G401.6 (cell line): ENCODE data around the gene ICAM4.
"Not testable (repeated sequence)": the region's sequence is repeated elsewhere in the genome, so short reads cannot be mapped to it uniquely, and the experiment has no call there.

Experiments used
- FAIRE-seq: peaks from 2 replicates; lab custom pipeline; 2012; peaks lifted over from hg19 to GRCh38; lab: Jason Lieb, UNC

ICAM4 gene

DNA sequence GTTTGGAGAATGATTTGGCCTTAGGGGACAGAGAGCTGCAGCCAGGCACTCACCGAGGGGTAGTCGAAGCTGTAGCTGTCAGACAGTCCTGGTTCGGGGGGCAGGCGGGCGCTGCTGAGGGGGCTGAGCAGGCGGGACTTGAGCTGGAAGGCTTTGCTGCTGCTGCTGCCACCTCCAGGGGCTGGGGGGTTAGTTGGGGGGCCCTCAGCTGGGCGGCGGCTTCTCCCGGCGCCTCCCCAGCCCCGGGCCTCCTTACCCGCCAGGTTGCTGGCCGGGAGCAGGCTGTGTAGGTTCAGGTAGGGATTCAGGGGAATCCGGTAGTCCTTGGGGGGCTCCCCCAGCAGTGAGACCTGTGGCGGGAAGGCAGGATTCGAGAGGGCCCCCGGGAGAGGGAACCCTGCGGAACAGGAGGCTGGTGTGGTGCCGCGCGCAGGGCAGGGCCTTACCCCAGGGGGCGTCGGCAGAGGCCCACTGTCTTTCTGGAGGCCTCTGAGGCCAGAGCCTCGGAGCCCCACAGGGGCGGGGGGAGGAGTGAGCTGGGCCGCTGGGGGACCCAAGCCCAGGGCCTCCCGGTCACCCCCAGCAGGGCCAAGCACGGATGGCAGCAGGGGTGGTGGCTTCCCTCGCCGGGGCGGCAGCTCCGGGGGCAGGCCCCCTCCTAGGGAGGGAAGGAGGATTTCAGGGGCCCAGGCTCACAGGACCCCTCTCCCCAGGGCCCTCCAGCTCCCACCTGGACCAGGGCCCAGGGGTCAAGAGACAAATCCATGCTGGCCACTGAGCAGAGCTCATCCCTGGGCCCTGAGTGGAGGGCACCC, 34.1 kb downstream of the ICAM4 start:
- FAIRE-seq, result no peak

DNA sequence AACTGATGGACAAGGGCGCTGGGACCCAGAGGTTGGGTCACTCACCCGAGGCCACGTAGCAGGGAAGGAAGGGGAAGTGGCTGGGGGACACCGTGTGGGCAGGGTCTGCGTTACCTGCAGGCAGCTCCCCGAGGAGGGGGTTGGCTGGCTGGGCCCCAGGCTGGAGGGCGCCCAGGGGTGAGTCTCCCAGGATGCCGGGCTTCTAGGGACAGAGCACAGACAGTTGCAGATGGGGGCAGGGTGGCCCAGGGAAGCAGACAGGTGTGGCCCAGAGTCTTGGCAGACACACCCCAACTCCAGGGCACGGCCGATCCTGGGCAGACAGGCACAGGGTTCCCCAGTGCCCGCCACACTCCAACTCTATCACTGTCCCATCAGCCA, 34.7 kb downstream of the ICAM4 start:
- no peak for FAIRE-seq

DNA sequence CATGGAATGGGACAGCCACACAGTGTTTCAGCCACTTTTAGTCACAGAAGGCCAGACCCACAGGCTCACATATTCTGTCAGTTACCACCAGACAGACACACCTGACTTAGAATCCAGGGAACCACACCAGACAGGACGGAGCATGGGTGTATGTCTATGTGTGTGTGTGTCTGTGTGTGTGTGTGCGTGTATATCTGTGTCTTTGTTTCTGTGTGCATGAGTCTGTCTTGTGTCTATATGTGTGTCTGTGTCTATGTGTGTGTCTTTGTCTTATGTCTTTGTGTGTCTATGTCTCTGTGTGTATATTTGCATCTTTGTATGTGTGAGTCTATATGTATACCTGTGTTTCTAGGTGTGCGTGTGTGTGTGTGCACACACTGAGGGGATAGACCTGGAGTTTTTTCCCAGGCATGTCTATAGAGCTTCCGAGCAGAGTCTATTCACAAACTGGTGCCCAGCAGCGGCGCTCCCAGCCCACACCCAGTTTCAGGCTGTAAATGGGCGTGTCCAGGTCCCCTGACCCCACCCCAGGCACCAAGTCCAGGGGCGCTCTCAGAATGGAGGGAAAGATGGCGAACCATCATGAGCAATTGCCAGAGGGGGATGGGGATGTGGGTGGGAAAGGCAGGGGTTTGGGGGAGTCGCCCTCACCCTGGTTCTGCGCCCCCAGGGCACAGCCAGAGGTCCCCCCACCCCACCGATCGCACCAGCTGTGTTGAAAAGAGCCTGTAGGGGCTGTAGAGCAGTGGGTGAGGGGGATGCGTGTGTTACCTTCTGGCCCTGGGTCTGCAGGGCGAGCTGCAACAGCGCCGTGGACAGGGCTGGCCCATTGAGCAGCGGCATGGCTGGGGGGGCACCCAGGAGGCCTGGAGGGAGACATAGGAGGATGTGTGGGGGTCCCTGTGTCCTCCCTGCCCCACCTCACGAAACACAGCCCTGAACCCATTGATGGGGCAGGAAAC, 35.4 kb downstream of the ICAM4 start:
- no peak for FAIRE-seq

DNA sequence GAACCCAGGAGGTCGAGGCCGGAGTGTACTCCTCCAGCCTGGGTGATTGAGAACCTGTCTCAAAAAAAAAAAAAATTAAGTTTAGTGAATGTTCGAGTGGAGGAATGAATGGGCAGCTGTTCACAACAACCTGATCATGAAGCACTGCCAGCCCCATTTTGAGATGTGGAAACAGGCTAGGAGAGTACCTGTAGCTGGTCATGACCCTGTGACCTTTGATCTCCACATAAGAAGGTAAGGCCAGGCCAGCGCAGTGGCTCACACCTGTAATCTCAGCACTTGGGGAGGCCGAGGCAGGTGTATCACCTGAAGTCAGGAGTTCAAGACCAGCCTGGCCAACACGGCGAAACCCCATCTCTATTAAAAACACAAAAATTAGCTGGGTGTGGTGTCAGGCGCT, 39.0 kb downstream of the ICAM4 start:
- FAIRE-seq, result no peak

DNA sequence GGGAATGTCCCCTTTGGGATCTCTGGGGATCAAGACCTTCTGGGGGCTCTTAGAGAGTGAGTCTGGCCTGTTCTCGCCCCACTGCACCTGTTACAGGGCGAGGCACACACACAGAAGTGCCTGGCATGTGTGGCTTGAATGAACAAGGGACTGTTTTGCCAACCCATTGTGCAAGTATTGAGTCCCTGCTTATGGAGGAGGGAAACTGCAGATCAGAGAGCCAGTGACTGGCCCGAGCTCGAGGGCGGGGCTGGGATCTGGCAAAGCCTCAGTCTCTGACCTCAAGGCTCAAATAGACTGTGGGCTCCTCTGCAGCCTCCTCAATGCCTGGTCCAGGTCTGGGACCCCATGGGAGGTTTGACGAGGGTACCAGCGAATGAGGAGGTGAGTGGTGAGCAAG, 41.0 kb downstream of the ICAM4 start:
- FAIRE-seq, result no peak

DNA sequence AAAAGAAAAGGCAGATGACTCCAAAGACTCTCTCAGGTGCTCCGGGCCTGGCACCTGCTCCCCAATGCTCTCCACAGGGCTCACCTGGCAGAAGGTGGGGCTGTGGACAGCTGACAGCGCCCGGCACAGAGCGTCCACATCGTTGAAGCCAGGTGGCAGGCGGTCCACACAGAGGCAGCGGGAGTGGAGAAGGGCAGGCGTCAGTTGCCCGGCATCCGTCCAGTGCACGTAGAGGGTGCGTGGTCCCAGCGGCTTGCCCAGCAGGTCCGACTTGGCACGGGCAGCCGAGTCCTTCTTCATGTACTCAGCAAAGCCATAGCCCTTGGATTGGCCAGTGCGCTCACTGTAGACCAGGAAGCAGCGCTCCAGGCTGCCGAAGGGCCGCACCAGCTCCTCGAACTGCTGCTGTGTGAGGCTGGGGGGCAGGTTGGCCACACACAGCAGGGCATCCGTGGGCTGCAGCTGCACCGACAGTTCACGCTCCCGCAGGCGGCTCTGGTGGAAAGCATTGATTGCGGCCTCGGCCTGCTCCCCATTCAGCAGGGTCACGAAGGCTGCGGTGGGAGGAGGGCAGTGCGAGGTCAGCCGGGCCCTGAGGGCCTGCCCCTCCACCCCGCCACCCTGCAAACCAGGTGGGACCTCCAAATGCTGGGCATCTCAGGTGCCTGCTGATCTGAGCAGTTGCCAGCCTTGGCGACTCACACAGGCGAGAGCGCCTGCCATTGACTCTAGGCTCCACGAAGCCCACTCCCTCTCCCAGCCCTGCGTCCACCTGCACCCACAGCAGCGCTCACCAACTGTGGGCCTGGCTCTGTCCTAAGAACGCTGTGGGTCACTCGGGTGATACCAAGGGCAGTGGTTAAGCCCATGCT, 42.0 kb downstream of the ICAM4 start:
- no peak for FAIRE-seq

DNA sequence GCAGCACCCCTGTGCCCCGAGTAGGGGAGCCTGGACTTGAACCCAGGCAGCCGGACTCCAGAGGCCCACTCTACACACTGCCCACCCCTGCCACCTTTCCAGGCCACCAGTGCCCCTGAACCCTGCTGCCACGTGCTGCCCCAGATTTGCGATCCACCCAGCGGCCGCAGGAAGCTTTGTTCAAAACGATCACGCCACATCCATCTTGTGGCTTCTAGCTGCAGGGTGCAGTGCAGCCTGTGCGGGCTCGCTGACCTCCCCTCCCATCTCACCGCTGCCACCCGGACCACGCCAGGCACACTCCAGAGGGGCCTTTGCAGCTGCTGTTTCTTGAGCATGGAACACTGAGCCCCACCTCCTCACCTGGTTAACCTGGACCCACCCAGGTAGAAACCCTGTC, 42.8 kb downstream of the ICAM4 start:
- FAIRE-seq, result no peak

DNA sequence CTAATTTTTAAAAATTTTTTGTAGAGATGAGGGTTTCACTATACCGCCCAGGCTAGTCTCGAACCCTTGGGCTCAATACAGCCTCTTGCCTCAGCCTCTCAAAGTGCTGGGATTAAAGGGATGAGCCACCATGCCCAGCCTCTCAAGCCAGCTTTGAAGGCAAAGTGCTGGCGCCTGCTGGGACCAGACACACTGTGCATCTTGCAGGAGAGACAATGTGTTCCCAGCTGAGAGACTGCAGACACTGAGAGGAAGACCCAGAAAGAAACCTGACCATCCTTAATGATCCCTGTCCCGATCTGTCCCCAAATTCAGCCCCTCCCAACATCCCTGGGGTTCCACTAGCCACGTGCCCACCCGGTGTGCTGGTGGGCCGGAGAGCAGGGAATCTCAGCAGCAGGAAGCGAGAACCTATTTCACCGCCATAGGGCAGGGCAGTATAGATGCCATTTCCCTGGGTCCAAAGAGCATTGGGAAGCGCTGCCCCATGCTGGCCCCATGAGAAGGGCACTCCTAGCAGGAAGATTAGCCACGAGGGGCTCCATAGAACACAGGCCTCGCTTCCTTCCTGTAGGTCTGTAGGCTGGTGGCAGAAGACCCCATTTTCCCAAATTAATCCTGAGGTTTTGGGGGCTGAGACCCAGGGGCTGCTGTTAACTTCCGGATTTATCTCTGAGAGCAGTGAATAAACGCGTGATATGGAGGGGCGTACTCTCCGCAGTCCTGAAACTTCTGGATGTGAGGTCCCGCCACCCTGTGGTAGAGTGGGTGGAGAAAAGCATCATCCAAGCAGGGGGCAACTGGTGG, 45.6 kb downstream of the ICAM4 start:
- FAIRE-seq, result no peak

DNA sequence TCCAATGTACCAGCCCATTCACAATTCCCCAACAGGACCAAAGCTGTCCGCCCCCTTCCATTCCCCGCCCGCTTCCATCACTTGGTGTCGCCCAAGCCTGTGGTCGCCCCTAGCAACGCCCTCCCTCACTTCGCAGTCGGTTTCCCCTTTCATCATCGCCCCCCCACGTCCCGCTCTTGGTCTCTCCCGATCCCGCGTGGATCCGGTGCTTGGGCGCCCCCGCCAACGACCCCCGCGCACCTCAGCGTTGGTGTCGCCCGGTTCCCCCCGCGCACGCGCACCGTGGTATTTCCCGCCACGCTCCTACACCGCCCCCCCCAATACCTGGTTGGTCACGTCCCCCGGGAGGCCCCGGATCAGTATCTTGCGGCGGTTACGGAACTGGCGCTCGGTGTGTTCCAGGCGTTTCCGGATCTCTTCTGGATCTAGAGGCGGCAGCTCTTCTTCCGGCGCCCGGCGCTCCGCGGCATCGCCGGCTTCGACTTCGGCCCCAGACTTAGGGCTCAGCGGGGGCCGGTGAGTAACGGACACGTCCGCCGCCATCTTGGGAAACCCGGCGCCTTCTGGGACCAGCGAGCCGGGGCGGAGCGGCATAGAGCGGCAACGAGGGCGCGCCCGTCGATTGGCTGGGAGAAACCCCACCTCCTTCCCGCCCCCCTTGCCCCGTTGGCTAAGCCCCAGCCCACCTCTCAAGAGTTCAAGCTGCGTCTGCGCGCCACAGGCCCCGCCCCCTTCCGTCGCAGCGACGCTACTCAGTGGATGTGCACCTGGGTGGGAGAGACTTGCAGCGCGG, 46.4 kb downstream of the ICAM4 start, which contains the start of gene RAVER1:
Gene RAVER1 (minus strand): TSS at position 565 of the 793 bp plus-strand sequence. CDS start 22 bp downstream, at position 543.
- FAIRE-seq, result peak; percentile 96

DNA sequence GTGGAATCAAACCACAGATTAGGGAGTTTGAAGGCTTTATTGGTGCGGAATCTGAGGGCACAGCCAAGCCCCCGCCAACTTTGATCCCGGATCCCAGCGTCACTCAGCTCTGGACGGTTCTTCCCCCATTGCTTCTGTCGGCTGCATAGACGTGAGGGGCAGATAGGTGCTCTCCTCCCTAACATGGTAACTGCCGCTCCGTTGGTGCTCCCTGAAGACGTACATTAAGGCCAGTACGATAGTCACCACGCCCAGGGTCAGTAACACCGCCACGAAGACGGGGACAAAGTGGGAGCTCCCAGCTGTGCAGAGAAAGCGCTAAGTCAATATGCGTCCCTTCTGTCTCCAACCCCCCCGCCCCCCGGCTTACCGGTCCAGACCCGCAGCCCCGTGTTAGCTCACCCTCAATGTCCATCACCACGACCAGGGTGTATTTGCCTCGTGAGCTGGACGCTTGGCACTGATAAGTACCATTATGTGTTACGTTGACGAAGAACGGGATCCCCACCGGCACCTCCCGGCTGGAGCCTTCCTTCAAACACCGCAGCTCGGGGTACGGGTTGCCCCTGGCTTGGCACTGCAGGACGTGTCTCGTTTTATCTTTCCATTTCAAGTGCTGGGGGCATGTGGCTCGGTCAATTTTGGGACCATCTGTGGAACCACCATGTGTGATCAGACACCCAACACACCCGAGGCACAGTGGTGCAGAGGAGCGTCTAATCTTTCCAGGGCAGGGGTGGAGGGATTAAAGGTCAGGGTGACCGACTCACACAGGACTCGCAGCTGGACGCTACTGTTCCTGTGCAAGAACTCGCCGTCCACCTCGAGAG, 47.2 kb downstream of the ICAM4 start:
- no peak for FAIRE-seq

DNA sequence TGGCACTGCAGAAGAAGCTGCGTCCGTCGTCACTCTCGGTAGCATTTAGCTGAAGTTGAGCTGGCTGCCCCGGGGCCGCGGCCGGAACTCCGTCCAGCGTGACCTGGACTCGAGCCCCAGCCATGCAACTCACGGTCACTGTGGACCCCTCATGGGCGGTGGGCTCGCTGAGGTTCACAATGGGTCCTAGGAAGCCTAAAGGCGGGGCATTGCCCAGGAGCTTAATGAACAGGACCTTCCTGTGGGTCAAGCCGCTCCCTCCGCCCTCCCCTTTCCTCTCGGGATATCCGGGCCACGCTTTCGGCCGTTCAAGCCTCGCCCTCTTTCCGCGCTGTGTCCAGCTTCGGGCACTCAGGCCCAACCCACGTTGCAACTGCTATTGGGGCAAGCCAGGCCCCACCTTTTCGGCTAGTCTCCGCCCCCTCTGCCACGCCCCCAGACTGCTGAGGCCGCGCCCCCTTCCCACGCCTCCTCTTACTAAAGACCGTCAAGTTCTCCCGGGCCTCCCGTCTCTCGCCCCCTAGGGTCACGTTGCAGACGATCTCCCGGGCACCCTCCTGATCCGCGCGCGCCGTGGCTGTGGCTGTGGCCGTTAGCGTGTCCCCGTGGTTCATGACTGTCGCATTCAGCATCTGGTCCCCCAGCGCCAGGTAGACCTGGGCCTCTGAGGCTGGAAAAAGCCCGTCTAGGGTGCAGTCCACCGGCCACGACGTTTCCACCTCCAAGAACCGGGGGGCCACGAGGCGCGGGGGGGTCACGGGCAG, 48.0 kb downstream of the ICAM4 start:
- peak; percentile 97 for FAIRE-seq

DNA sequence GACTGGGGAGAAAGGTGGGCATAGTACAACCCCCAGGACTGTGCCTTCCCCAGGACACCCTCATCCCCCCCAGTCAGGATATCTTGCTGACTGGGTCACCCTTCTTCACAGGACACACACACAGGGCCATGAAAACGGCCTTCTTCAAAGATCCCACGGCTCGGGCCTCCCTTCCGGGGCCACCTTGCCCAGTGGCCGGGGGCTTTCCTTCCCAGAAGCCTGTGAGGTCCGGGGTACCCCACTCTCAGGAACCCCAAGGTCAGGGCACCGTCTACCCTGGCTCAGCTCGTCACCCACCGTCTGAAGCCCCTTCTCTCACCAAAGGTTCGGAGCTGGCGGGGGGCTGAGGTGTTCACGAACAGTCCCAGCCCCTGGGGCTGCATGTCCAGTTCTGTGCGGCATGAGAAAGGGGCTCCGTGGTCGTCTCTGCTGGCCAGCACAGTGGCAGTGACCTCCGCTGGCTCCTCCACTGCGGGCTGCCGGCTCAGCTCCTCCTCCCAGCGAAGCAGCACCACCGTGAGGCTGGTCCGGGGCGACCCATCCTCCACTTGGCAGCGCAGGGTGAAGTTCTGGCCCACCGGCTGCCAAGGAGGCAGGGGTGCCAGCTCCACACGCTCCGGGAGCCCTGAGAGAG, 48.7 kb downstream of the ICAM4 start:
- no peak for FAIRE-seq

DNA sequence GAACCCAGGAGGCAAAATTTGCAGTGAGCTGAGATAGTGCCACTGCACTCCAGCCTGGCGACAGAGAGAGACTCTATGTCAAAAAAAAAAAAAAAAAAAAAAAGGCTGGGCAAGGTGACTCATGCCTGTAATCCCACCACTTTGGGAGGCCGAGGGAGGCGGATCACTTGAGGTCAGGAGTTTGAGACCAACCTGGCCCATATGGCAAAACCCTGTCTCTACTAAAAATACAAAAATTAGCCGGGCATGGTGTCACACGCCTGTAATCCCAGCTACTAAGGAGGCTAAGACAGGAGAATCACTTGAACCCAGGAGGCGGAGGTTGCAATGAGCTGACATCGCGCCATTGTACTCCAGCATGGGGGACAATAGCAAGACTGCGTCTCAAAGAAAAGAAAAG, 50.0 kb downstream of the ICAM4 start:
- not testable (repeated sequence) for FAIRE-seq
